ENCODE data around the gene HECTD1.
"Not testable (repeated sequence)": the region's sequence is repeated elsewhere in the genome, so short reads cannot be mapped to it uniquely, and the experiment has no call there.

HECTD1 gene

DNA sequence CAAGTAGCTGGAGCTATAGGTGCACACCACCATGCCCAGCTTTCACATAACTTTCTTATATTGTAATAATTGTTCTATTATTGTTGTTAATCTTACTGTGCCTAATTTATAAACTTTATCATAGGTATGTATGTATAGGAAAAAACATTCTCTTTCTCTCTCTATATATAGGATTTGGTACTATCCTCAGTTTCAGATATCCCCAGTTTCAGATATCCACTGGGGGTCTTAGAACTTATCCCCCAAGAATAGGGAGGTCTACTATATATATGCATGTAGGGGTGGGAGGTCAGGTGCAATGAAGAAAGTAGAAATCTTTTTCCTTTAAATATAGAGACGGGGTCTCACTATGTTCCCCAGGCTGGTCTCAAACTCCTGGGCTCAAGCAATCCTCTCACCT lies 110.5 kb downstream of the HECTD1 start:
- Histone ChIP-seq H3K79me2 (ENCODE audit: low read length) (no peaks in the 10 kb centered on the region), H4K20me1 (ENCODE audit: insufficient read depth, low read length) (no peaks in the 10 kb centered on the region), H3K9ac (ENCODE audit: low read length) (no peak overlapping the region), H2AFZ (ENCODE audit: low read length) (no peak overlapping the region), H3K27me3 (replicated peaks; ENCODE audit: insufficient read depth, low read length) (no peaks in the 10 kb centered on the region), H3F3A (ENCODE audit: insufficient read depth, low read length) (no peaks in the 10 kb centered on the region), H3K9me3 (replicated peaks; ENCODE audit: insufficient read depth, low read length) (no peaks in the 10 kb centered on the region), H3K36me3 (replicated peaks; ENCODE audit: insufficient read depth, low read length) (no peaks in the 10 kb centered on the region), H3K4me2 (ENCODE audit: low read depth, low read length) (no peak overlapping the region), H3K9me2 (replicated peaks; ENCODE audit: insufficient read depth, low read length) (no peaks in the 10 kb centered on the region), H3K4me3 (ENCODE audit: low read length) (no peak overlapping the region), H3K4me1 (ENCODE audit: low read length) (no peaks in the 10 kb centered on the region), H3K27ac (ENCODE audit: low read length) (no peak overlapping the region)
- no peak for DNase-seq
- TF ChIP-seq EZH2phosphoT487 (IDR thresholded peaks at IDR 0.05; ENCODE audit: low read length), result no peak
- TF ChIP-seq, protein P1, sequence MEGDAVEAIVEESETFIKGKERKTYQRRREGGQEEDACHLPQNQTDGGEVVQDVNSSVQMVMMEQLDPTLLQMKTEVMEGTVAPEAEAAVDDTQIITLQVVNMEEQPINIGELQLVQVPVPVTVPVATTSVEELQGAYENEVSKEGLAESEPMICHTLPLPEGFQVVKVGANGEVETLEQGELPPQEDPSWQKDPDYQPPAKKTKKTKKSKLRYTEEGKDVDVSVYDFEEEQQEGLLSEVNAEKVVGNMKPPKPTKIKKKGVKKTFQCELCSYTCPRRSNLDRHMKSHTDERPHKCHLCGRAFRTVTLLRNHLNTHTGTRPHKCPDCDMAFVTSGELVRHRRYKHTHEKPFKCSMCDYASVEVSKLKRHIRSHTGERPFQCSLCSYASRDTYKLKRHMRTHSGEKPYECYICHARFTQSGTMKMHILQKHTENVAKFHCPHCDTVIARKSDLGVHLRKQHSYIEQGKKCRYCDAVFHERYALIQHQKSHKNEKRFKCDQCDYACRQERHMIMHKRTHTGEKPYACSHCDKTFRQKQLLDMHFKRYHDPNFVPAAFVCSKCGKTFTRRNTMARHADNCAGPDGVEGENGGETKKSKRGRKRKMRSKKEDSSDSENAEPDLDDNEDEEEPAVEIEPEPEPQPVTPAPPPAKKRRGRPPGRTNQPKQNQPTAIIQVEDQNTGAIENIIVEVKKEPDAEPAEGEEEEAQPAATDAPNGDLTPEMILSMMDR (IDR thresholded peaks at IDR 0.05; ENCODE audit: low read length), result no peak
- TF ChIP-seq EZH2 (optimal IDR thresholded peaks at IDR 0.05; ENCODE audit: low read depth, low read length), result no peak

DNA sequence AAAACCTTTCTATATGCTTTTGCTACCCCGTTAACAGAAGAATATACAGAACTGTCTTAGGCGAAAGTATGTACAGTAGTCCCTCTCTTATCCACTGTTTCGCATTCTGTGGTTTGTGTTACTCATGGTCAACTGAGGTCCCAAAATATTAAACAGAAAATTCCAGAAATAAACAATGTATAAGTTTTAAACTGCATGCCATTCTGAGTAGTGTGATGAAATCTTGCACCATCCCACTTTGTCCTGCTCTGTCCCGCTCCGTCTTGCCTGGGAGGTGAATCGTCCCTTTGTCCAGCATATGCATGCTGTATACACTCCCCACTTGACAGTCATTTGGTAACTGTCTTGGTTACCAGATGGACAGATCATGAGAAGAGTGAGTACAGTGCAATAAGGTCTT lies 111.3 kb downstream of the HECTD1 start:
- Histone ChIP-seq H3K27me3 (replicated peaks; ENCODE audit: insufficient read depth, low read length) (no peaks in the 10 kb centered on the region), H3K4me3 (ENCODE audit: low read length) (no peak overlapping the region), H2AFZ (ENCODE audit: low read length) (no peak overlapping the region), H3K27ac (ENCODE audit: low read length) (no peak overlapping the region), H3K9ac (ENCODE audit: low read length) (no peak overlapping the region), H3K4me2 (ENCODE audit: low read depth, low read length) (no peak overlapping the region), H3K9me3 (replicated peaks; ENCODE audit: insufficient read depth, low read length) (no peaks in the 10 kb centered on the region), H3K9me2 (replicated peaks; ENCODE audit: insufficient read depth, low read length) (no peaks in the 10 kb centered on the region), H4K20me1 (ENCODE audit: insufficient read depth, low read length) (no peaks in the 10 kb centered on the region), H3K79me2 (ENCODE audit: low read length) (no peaks in the 10 kb centered on the region), H3K36me3 (replicated peaks; ENCODE audit: insufficient read depth, low read length) (no peaks in the 10 kb centered on the region), H3F3A (ENCODE audit: insufficient read depth, low read length) (no peaks in the 10 kb centered on the region), H3K4me1 (ENCODE audit: low read length) (no peaks in the 10 kb centered on the region)
- no peak for DNase-seq
- TF ChIP-seq EZH2phosphoT487 (IDR thresholded peaks at IDR 0.05; ENCODE audit: low read length), result no peak
- TF ChIP-seq EZH2 (optimal IDR thresholded peaks at IDR 0.05; ENCODE audit: low read depth, low read length), result no peak
- TF ChIP-seq, protein P1 (IDR thresholded peaks at IDR 0.05; ENCODE audit: low read length), result no peak

DNA sequence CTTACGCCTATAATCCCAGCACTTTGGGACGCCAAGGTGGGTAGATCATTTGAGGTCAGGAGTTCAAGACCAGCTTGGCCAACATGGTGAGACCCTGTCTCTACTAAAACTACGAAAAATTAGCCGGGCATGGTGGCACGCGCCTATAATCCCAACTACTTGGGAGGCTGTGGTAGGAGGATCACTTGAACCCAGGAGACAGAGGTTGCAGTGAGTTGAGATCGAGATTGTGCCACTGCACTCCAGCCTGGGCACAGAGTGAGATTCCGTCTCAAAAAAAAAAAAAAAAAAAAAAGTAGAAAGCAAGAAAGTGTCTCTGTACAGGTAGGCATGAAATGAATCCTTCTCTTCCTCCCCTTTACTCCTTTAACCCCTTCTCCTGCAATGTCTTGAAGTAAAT lies 111.8 kb downstream of the HECTD1 start:
- not testable (repeated sequence) for H3K79me2 ChIP-seq (ENCODE audit: low read length); H3K9me2 ChIP-seq (replicated peaks; ENCODE audit: insufficient read depth, low read length); H3K4me2 ChIP-seq (ENCODE audit: low read depth, low read length); H3K9ac ChIP-seq (ENCODE audit: low read length); H3F3A ChIP-seq (ENCODE audit: insufficient read depth, low read length); H3K4me1 ChIP-seq (ENCODE audit: low read length); H3K27ac ChIP-seq (ENCODE audit: low read length); DNase-seq; H2AFZ ChIP-seq (ENCODE audit: low read length); H3K9me3 ChIP-seq (replicated peaks; ENCODE audit: insufficient read depth, low read length); H3K27me3 ChIP-seq (replicated peaks; ENCODE audit: insufficient read depth, low read length); H3K4me3 ChIP-seq (ENCODE audit: low read length); H3K36me3 ChIP-seq (replicated peaks; ENCODE audit: insufficient read depth, low read length); H4K20me1 ChIP-seq (ENCODE audit: insufficient read depth, low read length)

DNA sequence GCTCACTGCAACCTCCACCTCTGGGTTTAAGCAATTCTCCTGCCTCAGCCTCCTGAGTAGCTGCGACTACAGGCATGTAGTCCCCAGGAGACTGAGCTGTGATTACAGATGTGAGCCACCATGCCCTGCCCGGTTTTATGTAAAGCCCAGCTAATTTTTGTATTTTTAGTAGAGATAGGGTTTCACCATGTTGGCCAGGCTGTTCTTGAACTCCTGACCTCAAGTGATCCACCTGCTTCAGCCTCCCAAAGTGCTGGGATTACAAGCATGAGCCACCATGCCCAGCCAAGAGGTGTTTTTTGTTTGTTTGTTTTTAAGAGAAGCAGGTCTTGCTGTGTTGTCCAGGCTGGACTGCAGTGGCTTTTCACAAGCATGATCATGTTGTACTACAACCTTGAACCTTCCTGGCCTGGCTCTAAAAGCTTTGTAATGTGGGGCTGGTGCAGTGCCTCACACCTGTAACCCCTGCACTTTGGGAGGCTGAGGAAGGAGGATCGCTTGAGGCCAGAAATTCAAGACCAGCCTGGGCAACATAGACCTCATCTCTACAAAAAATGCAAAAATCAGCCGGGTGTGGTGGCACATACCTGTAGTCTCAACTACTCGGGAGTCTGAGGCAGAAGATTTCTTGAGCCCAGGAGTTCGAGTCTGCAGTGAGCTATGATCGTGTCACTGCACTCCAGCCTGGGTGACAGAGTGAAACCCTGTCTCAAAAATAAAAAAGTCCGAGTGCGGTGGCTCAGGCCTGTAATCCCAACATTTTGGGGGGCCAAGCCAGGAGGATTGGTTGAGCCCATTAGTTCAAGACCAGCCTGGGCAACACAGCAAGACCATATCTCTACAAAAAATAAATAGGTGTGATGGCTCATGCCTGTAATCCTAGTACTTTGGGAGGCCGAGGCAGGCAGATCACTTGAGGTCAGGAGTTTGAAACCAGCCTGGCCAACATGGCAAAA lies 113.4 kb downstream of the HECTD1 start:
- H3K9ac ChIP-seq (ENCODE audit: low read length); DNase-seq; H4K20me1 ChIP-seq (ENCODE audit: insufficient read depth, low read length); H3K27me3 ChIP-seq (replicated peaks; ENCODE audit: insufficient read depth, low read length); H2AFZ ChIP-seq (ENCODE audit: low read length); H3K36me3 ChIP-seq (replicated peaks; ENCODE audit: insufficient read depth, low read length); H3K4me3 ChIP-seq (ENCODE audit: low read length); H3K9me3 ChIP-seq (replicated peaks; ENCODE audit: insufficient read depth, low read length); H3K9me2 ChIP-seq (replicated peaks; ENCODE audit: insufficient read depth, low read length); H3K4me2 ChIP-seq (ENCODE audit: low read depth, low read length); H3K79me2 ChIP-seq (ENCODE audit: low read length); H3K4me1 ChIP-seq (ENCODE audit: low read length); H3F3A ChIP-seq (ENCODE audit: insufficient read depth, low read length); H3K27ac ChIP-seq (ENCODE audit: low read length): not testable (repeated sequence)

All from MM.1S (cell line).